Mucosa of descending colon (tissue), 3 donors: Measurements from ENCODE around the gene ACSM2A. TPM values are rescaled to one million over a fixed set of nuclear protein-coding genes. Genes with fewer than 3 reads are reported as not detected.
"Not testable (repeated sequence)": the region's sequence is repeated elsewhere in the genome, so short reads cannot be mapped to it uniquely, and the experiment has no call there.

ENCODE experiments used
- ATAC-seq: fragments of 200-7000 bp; cut with Tn5 transposase; one replicate; pipeline ENCODE4 v1.9.1; 2020; ENCODE audit warnings: mild to moderate bottlenecking, moderate library complexity
- DNase-seq, 3 donors: peaks; one replicate each; pipeline ENCODE4 v3.0.0-alpha.2; 2020
- H3K36me3 ChIP-seq: fragments of 200-600 bp; one replicate; pipeline ENCODE4 v1.8.0; 2021; ENCODE audit warnings: low read depth, mild to moderate bottlenecking
- H3K4me1 ChIP-seq: fragments of 200-600 bp; one replicate; pipeline ENCODE4 v1.8.0; 2021; ENCODE audit warnings: low read depth, mild to moderate bottlenecking
- H3K4me3 ChIP-seq: fragments of 200-600 bp; one replicate; pipeline ENCODE4 v1.8.0; 2021; ENCODE audit warnings: mild to moderate bottlenecking
- H3K9me3 ChIP-seq: fragments of 200-600 bp; one replicate; pipeline ENCODE4 v1.8.0; 2021; ENCODE audit warnings: mild to moderate bottlenecking
- intact Hi-C, 2 donors: fragments of 100-400 bp; cut with DNase I in 1 of 2; cut with micrococcal nuclease in 1 of 2; formaldehyde crosslinking; loops; one replicate each; pipeline versions ENCODE4 v1.11.0 to v1.11.1; 2022; cut with DNase I, micrococcal nuclease
- total RNA-seq, 3 donors: library from RNA; stranded (reverse); fragmentation: NEBNext Ultra II Directional in 2 of 3; extraction: Animal tissue kit (Norgen Biotek cat#: 25700) in 2 of 3; gene quantifications; one replicate each; pipeline versions ENCODE4 v1.2.1 to v1.2.4, GENCODE V29; 2021 to 2023
- TF ChIP-seq, protein P1 (sequence below): fragments of 200-600 bp; IDR thresholded peaks from one replicate; pipeline ENCODE4 v1.8.0; 2022; ENCODE audit warnings: antibody characterized with exemption, mild to moderate bottlenecking
- donor health status: DM: no; HTN: no; CAD: no; lungs with moderate emphysema.
- donor health status: DM: no; HTN: no; CAD: no.
- donor health status: DM: no; HTN: yes; CAD: no.

ACSM2A gene
- total RNA-seq, 3 donors from 2014 or later: not detected

DNA sequence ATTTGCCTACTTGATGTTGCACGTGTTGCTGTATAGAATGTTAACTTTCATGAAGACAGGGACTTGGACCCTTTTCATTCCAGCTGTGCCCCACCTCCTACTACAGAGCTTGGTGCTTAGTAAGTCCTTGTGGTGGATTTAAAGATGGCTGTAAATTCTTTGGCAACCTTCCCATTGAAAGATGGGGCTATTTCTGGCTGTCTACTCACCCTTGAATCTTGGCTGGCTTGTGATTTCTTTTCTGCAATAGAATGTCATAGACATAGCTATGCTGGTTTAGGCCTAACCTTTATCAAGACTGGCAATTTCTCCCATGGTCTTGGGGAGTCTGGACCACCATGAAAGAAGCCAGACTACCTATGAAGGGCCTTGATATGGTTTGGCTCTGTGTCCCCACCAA is 59.0 kb downstream of the ACSM2A start:
- TF ChIP-seq, protein P1, sequence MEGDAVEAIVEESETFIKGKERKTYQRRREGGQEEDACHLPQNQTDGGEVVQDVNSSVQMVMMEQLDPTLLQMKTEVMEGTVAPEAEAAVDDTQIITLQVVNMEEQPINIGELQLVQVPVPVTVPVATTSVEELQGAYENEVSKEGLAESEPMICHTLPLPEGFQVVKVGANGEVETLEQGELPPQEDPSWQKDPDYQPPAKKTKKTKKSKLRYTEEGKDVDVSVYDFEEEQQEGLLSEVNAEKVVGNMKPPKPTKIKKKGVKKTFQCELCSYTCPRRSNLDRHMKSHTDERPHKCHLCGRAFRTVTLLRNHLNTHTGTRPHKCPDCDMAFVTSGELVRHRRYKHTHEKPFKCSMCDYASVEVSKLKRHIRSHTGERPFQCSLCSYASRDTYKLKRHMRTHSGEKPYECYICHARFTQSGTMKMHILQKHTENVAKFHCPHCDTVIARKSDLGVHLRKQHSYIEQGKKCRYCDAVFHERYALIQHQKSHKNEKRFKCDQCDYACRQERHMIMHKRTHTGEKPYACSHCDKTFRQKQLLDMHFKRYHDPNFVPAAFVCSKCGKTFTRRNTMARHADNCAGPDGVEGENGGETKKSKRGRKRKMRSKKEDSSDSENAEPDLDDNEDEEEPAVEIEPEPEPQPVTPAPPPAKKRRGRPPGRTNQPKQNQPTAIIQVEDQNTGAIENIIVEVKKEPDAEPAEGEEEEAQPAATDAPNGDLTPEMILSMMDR: no peak
- Histone ChIP-seq H3K4me1 (no peaks in the 10 kb centered on the region), H3K4me3 (no peak overlapping the region), H3K9me3 (peaks cover 14% of the 10 kb centered on the region), H3K36me3 (no peaks in the 10 kb centered on the region)
- intact Hi-C loops: no loop called here
- ATAC-seq (no peak), DNase-seq (no peak)

DNA sequence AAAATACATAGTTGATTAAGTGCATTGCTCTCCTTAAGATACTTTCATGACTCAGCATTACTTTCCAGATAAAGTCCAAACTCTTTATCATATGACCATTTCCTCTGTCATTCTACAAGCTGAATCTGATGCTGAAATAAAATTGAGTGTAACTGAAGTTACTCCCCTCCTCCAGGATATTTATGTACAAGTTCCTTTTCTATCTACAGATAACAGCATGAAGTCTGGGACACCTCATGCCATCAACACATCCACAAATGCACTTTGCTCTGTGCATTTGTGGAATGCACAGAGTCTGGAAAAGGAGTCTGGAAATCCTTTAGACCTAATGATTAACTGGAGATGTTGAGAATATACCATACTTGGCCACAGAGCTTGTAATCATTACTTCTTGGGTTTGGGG is 64.4 kb downstream of the ACSM2A start:
- Histone ChIP-seq H3K4me3 (no peak overlapping the region), H3K9me3 (no peaks in the 10 kb centered on the region), H3K36me3 (no peaks in the 10 kb centered on the region), H3K4me1 (no peaks in the 10 kb centered on the region)
- TF ChIP-seq, protein P1: no peak
- ATAC-seq (no peak), DNase-seq (no peak)
- intact Hi-C loops: no loop called here

DNA sequence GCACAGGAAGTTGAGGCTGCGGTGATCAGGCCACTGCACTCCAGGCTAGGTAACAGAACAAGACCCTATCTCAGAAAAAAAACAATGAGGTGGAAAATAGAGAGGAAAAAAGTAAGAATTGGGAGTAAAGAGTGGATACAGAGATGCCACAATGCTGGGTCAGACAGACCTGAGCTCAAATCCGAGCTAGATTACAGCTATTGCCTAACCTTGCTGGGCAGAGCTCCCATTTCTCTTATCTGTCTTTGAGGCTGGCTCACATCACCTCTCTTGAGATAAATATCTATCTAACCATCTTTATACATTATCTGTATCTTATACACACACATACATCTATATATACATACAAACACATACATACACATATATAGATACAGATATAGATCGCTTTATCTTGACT is 65.8 kb downstream of the ACSM2A start:
- TF ChIP-seq, protein P1: no peak
- Histone ChIP-seq H3K9me3 (no peaks in the 10 kb centered on the region), H3K4me3 (no peak overlapping the region), H3K36me3 (no peaks in the 10 kb centered on the region), H3K4me1 (no peaks in the 10 kb centered on the region)
- DNase-seq: no peak
- ATAC-seq: no peak
- intact Hi-C loops: no loop called here

DNA sequence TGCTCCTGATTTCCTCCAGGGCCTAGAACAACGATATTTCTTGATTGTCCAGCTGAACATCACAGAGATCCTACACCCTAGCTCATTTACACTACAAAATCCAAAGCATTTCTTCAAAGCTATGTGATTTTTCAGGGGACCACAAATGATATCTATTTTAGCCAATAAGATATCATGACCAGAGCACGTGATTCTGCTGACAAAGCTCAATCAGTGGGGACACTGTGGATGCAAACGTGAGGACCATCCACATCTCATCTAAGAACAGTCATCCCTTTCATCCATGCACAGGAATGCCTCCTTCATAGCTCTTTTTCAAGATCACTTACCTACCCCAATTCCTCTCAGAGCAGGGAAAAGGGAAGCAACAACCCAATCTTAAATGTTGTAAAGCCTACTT is 67.9 kb downstream of the ACSM2A start:
- TF ChIP-seq, protein P1: no peak
- Histone ChIP-seq H3K4me1 (no peaks in the 10 kb centered on the region), H3K9me3 (no peaks in the 10 kb centered on the region), H3K36me3 (no peaks in the 10 kb centered on the region), H3K4me3 (no peak overlapping the region)
- intact Hi-C loops: no loop called here
- no peak for DNase-seq
- ATAC-seq: no peak

DNA sequence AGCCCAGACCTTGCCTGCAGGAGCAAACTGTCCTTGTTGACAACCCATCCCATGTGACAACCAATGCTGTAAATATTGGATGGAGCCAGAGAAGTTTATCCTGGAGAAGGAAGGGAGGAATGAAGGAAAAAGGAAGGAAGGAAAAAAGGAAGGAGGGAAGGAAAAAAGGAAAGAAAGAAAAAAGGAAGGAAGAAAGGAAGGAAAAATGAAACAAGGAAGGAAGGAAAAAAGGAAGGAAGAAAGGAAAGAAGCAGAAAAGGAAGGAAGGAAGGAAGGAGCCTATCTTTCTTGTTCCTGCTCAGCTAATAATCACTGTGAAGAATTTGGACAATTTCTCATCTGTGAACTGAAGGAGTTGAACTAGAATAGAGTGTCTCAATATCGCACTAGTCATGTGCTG is 68.8 kb downstream of the ACSM2A start:
- H3K4me3 ChIP-seq: no peak overlapping the region
- ATAC-seq (no peak), DNase-seq (no peak)
- no peaks in the 10 kb centered on the region for H3K9me3 ChIP-seq
- intact Hi-C loops: no loop called here
- no peaks in the 10 kb centered on the region for H3K36me3 ChIP-seq
- TF ChIP-seq, protein P1: no peak
- no peaks in the 10 kb centered on the region for H3K4me1 ChIP-seq

DNA sequence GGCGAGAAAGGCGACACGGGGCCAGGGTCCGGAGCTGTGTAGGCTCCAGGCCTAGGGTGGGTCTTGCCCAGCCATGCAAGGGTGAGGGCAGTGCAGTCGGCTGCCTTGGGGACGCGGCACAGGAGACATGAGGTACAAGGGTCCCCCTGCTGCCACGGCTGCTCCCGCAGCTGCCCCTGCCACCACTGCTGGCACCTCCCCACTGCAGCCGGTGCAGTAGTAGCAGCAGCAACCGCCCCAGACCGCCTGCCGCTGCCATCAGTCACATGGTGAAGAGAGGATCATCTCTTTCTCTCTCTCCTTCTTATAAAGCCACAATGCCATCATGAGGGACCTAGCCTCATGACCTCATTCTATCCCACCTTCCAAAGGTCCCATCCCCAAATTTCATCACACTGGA is 80.5 kb downstream of the ACSM2A start:
- ATAC-seq, DNase-seq, H3K4me3 ChIP-seq, H3K4me1 ChIP-seq, H3K36me3 ChIP-seq, intact Hi-C loops, H3K9me3 ChIP-seq: not testable (repeated sequence)

DNA sequence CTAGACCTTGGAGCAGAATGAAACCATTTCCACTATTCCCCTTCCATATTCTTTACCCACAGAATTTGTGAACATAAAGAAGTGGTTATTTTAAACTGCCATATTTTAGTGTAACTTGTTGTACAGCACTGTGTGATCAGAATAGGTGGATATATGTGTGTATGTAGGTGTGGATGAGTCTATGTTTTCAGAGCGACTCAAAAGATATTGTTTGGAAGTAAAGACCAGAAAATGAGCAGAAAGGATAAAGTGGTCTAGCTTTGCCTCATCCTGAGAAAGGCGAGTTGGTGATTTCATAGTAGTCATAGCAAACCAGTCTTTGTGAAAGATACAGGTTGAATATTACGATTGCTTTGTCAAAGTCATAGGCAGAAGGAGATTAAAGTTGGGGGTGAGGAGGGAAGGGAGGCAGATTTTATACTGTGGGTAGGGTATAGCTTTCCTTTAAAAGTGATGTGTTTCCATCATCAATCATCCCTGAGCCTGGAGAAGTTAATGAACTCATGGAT is 81.0 kb downstream of the ACSM2A start:
- ATAC-seq, H3K36me3 ChIP-seq, DNase-seq, H3K4me3 ChIP-seq, intact Hi-C loops, H3K9me3 ChIP-seq, H3K4me1 ChIP-seq: not testable (repeated sequence)

DNA sequence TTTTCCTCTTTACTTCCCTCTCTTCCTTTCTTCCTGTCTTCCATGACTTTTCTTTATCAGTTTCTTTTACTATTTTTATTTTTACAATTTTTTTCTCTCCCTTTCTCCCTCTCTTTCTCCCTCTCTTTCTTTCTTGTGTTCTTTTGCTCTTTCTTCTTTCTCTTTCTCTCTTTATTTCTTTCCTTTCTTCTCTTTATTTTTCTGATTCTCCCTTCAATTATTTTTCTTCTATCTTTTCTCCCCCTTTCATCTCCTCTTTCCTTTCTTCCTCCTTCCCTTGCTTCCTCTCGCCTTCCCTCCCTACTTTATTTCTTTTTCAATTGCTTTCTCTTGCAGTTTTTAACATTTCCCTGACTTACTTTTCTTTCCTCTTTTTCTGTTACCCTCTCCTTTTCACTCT is 85.3 kb downstream of the ACSM2A start:
- DNase-seq, intact Hi-C loops, H3K4me3 ChIP-seq, H3K36me3 ChIP-seq, H3K9me3 ChIP-seq, ATAC-seq, H3K4me1 ChIP-seq: not testable (repeated sequence)
